HG03108 (cell line): ENCODE data around the gene RPS6KA3.

Experiments used
- ATAC-seq: cut with Tn5 transposase; IDR thresholded peaks from one replicate; pipeline ENCODE4 v1.9.1; 2021; ENCODE audit warnings: moderate library complexity; ENCODE audit not compliant: unreplicated experiment

The RPS6KA3 gene

GRCh38 chrX:20111271-20111670 is 155.4 kb downstream of the RPS6KA3 start:
- ATAC-seq = no peak

DNA sequence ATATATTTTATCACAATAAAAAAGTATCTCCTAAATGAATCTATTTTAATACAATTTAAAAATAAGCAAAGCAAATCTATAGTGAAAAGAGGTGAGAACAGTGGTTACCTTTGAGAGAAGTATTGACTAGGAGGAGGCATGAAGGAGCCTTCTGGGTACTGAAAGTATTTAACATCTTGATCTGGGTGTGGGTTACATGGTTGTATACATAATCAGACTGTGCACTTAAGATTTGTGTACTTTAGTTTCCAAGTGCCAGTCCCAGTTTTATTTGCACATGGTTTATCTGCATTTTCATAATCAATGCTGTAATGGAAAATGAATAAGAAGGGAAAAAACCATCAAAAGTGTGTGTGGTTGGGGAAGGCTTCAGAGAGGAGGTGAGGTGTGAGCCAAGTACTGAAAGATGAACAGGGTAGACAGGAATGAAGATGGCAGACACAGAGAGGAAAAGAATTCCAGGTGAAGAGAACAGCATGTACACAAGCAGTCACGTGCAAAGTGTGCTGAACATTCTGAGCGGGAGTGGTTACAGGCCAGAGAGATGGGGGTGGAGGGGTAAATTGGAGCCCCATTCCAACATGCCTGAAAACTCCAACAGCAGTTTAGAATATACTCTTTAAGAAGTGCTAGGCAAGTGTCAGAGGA is 164.7 kb downstream of the RPS6KA3 start:
- no peak for ATAC-seq
